ENCODE results near the gene EPDR1. TPM values are rescaled to one million over a fixed set of nuclear protein-coding genes. Genes with fewer than 3 reads are reported as not detected.

The EPDR1 gene
- total RNA-seq, 6 donors from 2014 or later: 57.2 to 107 (median 96.1) TPM

GRCh38 chr7:37943905-37944736 is 23.7 kb downstream of the EPDR1 start:
- Histone ChIP-seq H3K9me3 (no peaks in the 10 kb centered on the region), H3K4me3 (no peak overlapping the region), H3K27me3 (no peaks in the 10 kb centered on the region), H3K36me3 (no peaks in the 10 kb centered on the region), H3K4me1 (peaks cover 0 to 16% (median 6%) of the 10 kb centered on the region in 4 donors), H3K27ac (no peak overlapping the region)
- TF ChIP-seq EP300 (IDR thresholded peaks at IDR 0.05) (no peak), CTCF (IDR thresholded peaks at IDR 0.05) (no peak), POLR2AphosphoS5 (IDR thresholded peaks at IDR 0.05) (no peak), POLR2A (IDR thresholded peaks at IDR 0.05) (no peak)
- DNase-seq: peak in 1 of 2 donors; percentile 6
- no peak for ATAC-seq (ENCODE audit: low FRiP score in 2 of 2)
- WGBS, 2 donors: 71 to 74% methylated on average over 8 of the region's 8 CpGs

GRCh38 chr7:37944737-37945054 is 24.3 kb downstream of the EPDR1 start:
- 84 to 88% methylated on average over 2 of the region's 2 CpGs for WGBS, 2 donors
- H3K4me1 ChIP-seq: peaks cover 0 to 16% (median 6%) of the 10 kb centered on the region in 4 donors
- H3K27me3 ChIP-seq: no peaks in the 10 kb centered on the region
- no peak for ATAC-seq (ENCODE audit: low FRiP score in 2 of 2)
- no peaks in the 10 kb centered on the region for H3K9me3 ChIP-seq
- H3K4me3 ChIP-seq: no peak overlapping the region
- H3K36me3 ChIP-seq: no peaks in the 10 kb centered on the region
- no peak for DNase-seq
- TF ChIP-seq EP300 (IDR thresholded peaks at IDR 0.05) (no peak), POLR2AphosphoS5 (IDR thresholded peaks at IDR 0.05) (no peak), POLR2A (IDR thresholded peaks at IDR 0.05) (no peak), CTCF (IDR thresholded peaks at IDR 0.05) (no peak)
- no peak overlapping the region for H3K27ac ChIP-seq

GRCh38 chr7:37945336-37945735 is 24.9 kb downstream of the EPDR1 start:
- no peak for TF ChIP-seq POLR2AphosphoS5 (IDR thresholded peaks at IDR 0.05)
- TF ChIP-seq CTCF (IDR thresholded peaks at IDR 0.05): no peak
- no peak for TF ChIP-seq POLR2A (IDR thresholded peaks at IDR 0.05)
- no peaks in the 10 kb centered on the region for H3K9me3 ChIP-seq
- peak in 1 of 2 donors; percentile 61 for ATAC-seq (ENCODE audit: low FRiP score in 2 of 2)
- WGBS, 2 donors: 79 to 82% methylated on average over 4 of the region's 4 CpGs
- no peaks in the 10 kb centered on the region for H3K27me3 ChIP-seq
- H3K27ac ChIP-seq: no peak overlapping the region
- peaks cover 0 to 16% (median 6%) of the 10 kb centered on the region in 4 donors for H3K4me1 ChIP-seq
- no peak for DNase-seq
- peaks cover 0 to 2% (median 0%) of the 10 kb centered on the region in 4 donors for H3K36me3 ChIP-seq
- H3K4me3 ChIP-seq: no peak overlapping the region

- no peak for DNase-seq
- no peak for ATAC-seq (ENCODE audit: low FRiP score in 2 of 2)
- no peaks in the 10 kb centered on the region for H3K9me3 ChIP-seq
- 92% methylated on average over 6 to 7 of the region's 7 CpGs for WGBS, 2 donors
- peaks cover 0 to 9% (median 0%) of the 10 kb centered on the region in 4 donors for H3K36me3 ChIP-seq
- no peak overlapping the region for H3K4me3 ChIP-seq
- H3K27me3 ChIP-seq: no peaks in the 10 kb centered on the region
- peaks cover 0 to 14% (median 5%) of the 10 kb centered on the region in 4 donors for H3K4me1 ChIP-seq
- H3K27ac ChIP-seq: no peak overlapping the region
- TF ChIP-seq POLR2A (IDR thresholded peaks at IDR 0.05) (no peak), EP300 (IDR thresholded peaks at IDR 0.05) (no peak), POLR2AphosphoS5 (IDR thresholded peaks at IDR 0.05) (no peak), CTCF (IDR thresholded peaks at IDR 0.05) (no peak)
These were observed 26.9 kb downstream of the EPDR1 start for GRCh38 chr7:37947138-37947940.
